Right ventricle myocardium inferior (tissue), 1 donor: ENCODE results near the gene NEK7. TPM values are rescaled to one million over a fixed set of nuclear protein-coding genes. Genes with fewer than 3 reads are reported as not detected.

ENCODE experiments used
- ATAC-seq: fragments of 200-7000 bp; cut with Tn5 transposase; one replicate; pipeline ENCODE4 v1.9.1; 2020; ENCODE audit warnings: mild to moderate bottlenecking, moderate library complexity
- DNase-seq: peaks from one replicate; pipeline ENCODE4 v3.0.0; 2021; ENCODE audit errors: missing footprints
- intact Hi-C: fragments of 100-400 bp; cut with DNase I; formaldehyde crosslinking; loops from one replicate; pipeline ENCODE4 v1.11.0; 2022
- total RNA-seq: library from RNA; stranded (reverse); fragmentation: NEBNext Ultra II Directional; extraction: Animal tissue kit (Norgen Biotek cat#: 25700); gene quantifications from one replicate; pipeline ENCODE4 v1.2.1, GENCODE V29; 2021
- donor health status: DM: no; HTN: yes; CAD: no; lungs with severe emphysema.

The NEK7 gene
- total RNA-seq, 1 donor from 2014 or later: 188 TPM

DNA sequence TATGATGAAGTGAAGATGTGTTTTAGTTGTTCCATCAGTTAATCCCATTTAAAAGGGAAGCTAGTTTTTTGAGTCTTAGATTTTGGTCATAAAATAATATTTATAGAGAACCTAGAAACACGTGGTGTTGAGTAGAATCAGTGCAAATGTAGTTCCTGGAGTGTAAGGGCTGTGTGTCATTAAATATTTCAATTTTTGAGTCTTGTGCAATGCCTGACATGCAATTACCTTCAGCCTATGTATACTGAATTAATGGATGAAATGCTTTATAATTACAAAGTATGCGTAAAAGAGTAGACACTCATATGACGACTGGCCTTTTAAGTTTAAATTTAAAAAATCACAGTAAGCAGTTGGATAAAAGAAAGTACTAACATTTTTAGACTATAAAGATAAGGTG lies 75.0 kb downstream of the NEK7 start:
- no peak for DNase-seq
- no peak for ATAC-seq
- intact Hi-C loops: no loop called here

DNA sequence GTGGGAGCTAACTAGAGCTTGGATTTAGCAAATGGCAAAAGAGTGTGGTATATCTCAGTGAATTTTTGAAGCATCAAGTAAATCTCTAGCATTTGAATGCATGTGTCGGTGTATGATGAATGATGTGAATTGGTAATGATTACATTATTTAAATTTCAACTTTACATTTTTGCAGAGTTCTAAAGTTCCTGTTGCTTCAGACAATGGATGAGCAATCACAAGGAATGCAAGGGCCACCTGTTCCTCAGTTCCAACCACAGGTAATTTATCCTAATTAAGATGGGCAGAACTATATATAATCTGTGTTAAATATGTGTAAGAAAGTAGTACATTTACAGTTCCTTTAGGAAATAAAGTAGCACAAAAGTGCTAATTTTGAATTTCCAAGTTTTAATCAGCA lies 75.6 kb downstream of the NEK7 start:
- intact Hi-C loops: no loop called here
- ATAC-seq (no peak), DNase-seq (no peak)

- intact Hi-C loops: no loop called here
- no peak for ATAC-seq
These were observed 76.3 kb downstream of the NEK7 start for GRCh38 chr1:198232940-198233675.

DNA sequence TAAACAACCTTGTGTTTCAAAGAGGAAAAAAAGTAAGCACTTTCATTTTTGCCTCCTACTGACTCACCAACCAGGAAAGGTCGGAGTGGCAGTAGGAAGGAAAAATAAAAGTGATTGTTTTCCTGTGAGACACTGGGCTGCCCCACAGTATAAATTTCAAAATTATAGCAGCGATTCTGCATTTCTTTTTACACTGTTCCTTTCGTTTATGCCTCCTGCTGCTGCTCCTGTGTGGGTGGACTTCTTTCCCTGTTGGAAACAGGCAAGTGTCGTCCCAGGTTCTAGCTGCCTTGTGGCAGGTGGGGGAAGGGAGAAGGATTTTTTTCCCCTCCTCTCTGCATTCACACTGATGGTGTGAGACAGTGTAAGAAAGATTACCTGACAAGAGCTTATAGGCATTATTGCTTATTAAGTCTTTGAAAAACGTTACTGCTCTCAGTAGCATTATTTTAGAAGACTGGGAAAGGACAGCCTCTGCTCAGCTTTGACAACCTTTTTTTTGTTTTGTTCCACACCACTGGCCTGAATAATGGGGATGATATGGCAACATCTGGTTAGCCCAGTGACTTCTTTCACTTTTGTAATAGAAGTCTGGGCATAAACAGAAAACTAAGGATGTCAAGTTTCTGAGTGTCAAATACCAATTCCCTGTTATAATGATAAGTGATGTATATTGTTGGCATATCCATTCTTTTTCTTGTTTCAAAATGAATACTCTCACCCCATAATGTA lies 77.9 kb downstream of the NEK7 start:
- DNase-seq: no peak
- intact Hi-C loops: no loop called here
- peak; percentile 16 for ATAC-seq

More at GRCh38 chr1:198232940-198233675, 76.3 kb downstream of the NEK7 start:
- no peak for DNase-seq

- DNase-seq: peak; percentile 69
- ATAC-seq: peak; percentile 34
- intact Hi-C loops: no loop called here
These were observed 81.3 kb downstream of the NEK7 start for GRCh38 chr1:198238121-198238520.

- DNase-seq (no peak), ATAC-seq (no peak)
These were observed 84.8 kb downstream of the NEK7 start for GRCh38 chr1:198241553-198241952.

DNA sequence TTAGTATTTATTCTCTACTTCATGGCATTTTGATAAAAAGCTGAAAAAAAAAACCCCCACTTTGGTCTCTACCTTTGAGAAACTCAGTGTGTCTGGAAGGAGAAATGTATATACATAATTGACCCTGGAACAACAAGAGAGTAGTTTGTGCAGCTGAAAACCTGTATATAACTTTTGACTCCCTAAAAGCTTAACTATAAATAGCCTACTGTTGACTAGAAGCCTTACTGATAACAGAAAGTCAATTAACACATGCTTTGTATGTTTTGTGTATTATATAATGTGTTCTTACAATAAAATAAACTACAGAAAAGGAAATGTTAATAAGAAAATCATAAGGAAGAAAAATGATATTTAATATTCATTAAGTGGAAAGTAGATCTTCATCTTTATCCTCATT lies 88.0 kb downstream of the NEK7 start:
- ATAC-seq (no peak), DNase-seq (no peak)
- intact Hi-C loops: no loop called here

More at GRCh38 chr1:198241553-198241952, 84.8 kb downstream of the NEK7 start:
- intact Hi-C loops: no loop called here

- DNase-seq (no peak), ATAC-seq (no peak)
- intact Hi-C loops: no loop called here
These were observed 88.6 kb downstream of the NEK7 start for GRCh38 chr1:198245379-198245778.

GRCh38 chr1:198246337-198246736 lies 89.5 kb downstream of the NEK7 start:
- no peak for ATAC-seq
- DNase-seq: no peak
- intact Hi-C loops: no loop called here

- intact Hi-C loops: no loop called here
- no peak for ATAC-seq
- no peak for DNase-seq
These were observed 96.5 kb downstream of the NEK7 start for GRCh38 chr1:198253259-198253658.

- no peak for DNase-seq
- ATAC-seq: peak; percentile 76
These were observed 96.9 kb downstream of the NEK7 start for GRCh38 chr1:198253668-198254067.

DNA sequence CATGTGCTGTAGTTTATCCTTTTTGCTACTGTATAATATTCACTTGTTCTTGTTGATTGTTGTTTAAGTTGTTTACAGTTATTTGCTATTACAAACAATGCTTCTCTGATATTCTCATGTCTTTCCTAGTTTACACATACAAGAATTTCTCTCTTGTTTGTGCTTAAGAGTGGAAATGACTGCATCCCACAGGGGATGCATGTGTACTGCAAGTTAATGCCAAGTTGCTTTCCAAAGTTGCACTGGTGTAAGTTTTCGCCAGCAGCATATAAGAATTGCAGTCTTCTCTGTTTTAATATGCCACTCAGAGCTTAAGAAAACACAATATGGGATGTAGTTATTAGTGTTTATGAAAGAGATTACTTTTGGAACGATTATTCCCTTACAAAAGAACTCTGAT lies 97.7 kb downstream of the NEK7 start:
- intact Hi-C loops: no loop called here
- no peak for DNase-seq
- ATAC-seq: no peak

More at GRCh38 chr1:198253668-198254067, 96.9 kb downstream of the NEK7 start:
- intact Hi-C loops: no loop called here

DNA sequence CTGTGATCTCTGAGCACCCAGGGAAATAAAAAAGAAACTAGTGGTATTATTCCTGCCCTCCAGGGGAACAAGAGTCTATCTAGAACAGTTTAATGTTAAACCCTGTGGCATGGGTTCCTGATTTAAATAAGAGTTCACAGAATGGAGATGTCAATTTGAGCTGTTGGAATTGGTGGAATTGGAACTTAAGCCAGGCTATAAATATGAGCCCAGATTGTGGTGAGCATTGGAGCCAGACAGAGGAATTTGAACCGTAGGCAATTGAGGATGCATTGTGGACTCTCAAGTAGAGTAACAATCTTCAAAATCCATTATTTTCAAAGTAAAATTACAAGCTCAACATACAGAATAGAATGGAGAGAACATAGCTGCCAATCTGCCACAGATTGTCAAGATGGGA lies 98.2 kb downstream of the NEK7 start:
- no peak for ATAC-seq
- intact Hi-C loops: no loop called here
- no peak for DNase-seq

GRCh38 chr1:198255784-198256183 lies 99.0 kb downstream of the NEK7 start:
- ATAC-seq: no peak
- no peak for DNase-seq
- intact Hi-C loops: no loop called here

DNA sequence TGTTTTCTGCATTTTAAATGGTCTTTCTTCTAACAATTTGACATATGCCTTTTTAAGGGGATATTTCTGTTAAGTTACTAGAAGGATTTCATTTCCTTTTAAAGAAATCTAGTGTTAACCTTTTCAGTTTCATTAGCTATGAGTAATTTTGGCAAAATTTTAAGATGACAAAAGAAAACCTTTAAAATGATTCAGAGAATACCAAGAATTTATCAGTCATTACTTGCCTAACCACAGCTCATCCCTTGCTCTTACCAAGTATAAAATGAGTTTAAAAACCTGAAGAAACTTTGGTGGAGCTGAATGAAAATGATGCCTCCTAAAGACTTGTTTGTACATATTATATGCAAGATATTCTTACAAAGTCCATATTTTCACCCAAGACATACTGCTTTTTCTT lies 101.7 kb downstream of the NEK7 start:
- intact Hi-C loops: no loop called here
- ATAC-seq (no peak), DNase-seq (no peak)

DNA sequence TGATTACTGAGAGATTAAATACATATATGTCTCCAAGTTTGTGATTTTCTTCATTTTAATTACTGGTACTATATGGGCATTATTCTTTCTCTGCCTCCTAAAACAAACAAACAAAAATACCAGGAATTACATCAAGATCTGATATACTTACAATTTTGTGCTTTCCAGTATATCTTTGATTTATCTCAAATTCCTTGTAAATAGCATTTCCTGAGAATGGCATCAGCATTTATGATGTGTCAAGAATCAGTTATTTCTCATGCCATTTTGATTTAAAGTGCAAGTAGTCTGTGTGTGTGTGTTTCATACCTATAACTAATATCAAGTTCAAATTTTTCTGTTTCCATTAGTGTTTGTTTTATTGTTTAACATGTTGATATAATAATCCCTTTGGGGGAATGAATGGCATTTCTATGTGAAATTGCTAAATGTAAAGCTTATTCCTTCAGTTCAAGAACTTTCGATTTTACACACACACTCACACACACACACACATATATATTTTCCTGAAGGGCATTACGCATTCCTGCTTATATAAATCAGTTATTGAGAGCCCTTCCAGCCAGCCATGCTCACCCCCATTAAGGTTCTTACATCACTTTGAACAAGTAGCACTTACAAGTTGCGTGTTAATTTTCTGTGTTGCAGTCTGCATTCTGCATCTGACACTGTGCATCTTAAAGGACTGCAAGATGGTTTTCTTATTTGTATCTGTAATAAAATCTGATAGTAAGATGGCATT lies 102.7 kb downstream of the NEK7 start:
- ATAC-seq (no peak), DNase-seq (no peak)
- intact Hi-C loops: loop anchor here (5.0 kb wide), 1 partner anchor 102 kb away; the partner anchor contains the start of gene NEK7

- no peak for DNase-seq
- intact Hi-C loops: loop anchor here (5.0 kb wide), 1 partner anchor 105 kb away; the partner anchor contains the start of gene NEK7
- no peak for ATAC-seq
These were observed 105.1 kb downstream of the NEK7 start for GRCh38 chr1:198261886-198262285.

- no peak for ATAC-seq
- DNase-seq: no peak
- intact Hi-C loops: loop anchor here (5.0 kb wide), 1 partner anchor 106 kb away; the partner anchor contains the start of gene NEK7
These were observed 106.4 kb downstream of the NEK7 start for GRCh38 chr1:198263186-198263585.

DNA sequence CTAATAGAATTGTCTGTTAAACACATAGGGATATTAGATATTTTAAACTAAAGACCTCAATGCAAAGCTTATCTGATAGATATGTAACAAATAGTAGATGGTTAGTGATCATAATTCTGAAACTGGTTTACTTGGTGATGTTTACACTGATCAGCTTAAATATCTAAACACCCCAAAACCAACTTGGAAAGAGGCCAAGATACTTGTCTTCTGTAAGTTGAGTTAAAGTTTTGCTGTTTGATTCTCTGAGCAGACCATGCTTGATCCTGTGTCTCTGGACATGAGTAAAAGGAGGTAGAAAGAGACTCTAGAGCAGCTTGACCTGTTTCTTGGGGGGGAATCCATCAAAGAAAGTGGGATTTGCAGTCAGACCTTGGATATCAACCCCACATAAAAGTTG lies 107.5 kb downstream of the NEK7 start:
- intact Hi-C loops: loop anchor here (5.0 kb wide), 1 partner anchor 107 kb away; the partner anchor contains the start of gene NEK7
- DNase-seq (no peak), ATAC-seq (no peak)
